Common myeloid progenitor, CD34-positive (primary cell): Measurements from ENCODE around the gene BCOR.

ENCODE experiments used
- CTCF ChIA-PET: fragments of 350-600 bp; sonication (Branson Sonifier 250); formaldehyde crosslinking; loops from one replicate; lab custom pipeline; 2021; ENCODE audit warnings: antibody characterized with exemption; lab: Charles Lee
- POLR2A ChIA-PET: fragments of 350-600 bp; sonication (Branson Sonifier 250); formaldehyde crosslinking; loops from one replicate; lab custom pipeline; 2021; ENCODE audit warnings: antibody characterized with exemption; lab: Charles Lee
- DNase-seq, 3 donors: peaks; one replicate each; pipeline versions ENCODE4 v3.0.0 to v3.0.0-alpha.2; 2013
- H3K27ac ChIP-seq, 2 experiments: 1 replicate in 1 of 2; 2 replicates in 1 of 2; pipeline ENCODE4 v1.7.0; 2013; ENCODE audit warnings: inconsistent platforms in 2 of 2, low read length in 2 of 2, mild to moderate bottlenecking in 2 of 2, low read depth in 1 of 2, moderate library complexity in 1 of 2; ENCODE audit not compliant: severe bottlenecking in 2 of 2, insufficient read depth in 1 of 2, poor library complexity in 1 of 2
- H3K27me3 ChIP-seq, 5 experiments: replicated peaks in 2 of 5; 1 replicate in 3 of 5; 2 replicates in 2 of 5; pipeline versions ENCODE4 v1.6.1 to v1.7.0; 2013; ENCODE audit warnings: low read length in 4 of 5, mild to moderate bottlenecking in 2 of 5, moderate library complexity in 2 of 5, inconsistent platforms in 1 of 5; ENCODE audit not compliant: insufficient read depth in 5 of 5, control insufficient read depth in 4 of 5
- H3K36me3 ChIP-seq, 4 experiments: 1 replicate in 2 of 4; 2 replicates in 2 of 4; pipeline versions ENCODE4 v1.6.1 to v1.7.0; 2013; ENCODE audit warnings: low read length in 3 of 4, control low read depth in 1 of 4, mild to moderate bottlenecking in 1 of 4; ENCODE audit not compliant: control insufficient read depth in 4 of 4, insufficient read depth in 4 of 4
- H3K4me1 ChIP-seq, 4 experiments: 1 replicate in 3 of 4; 2 replicates in 1 of 4; pipeline versions ENCODE4 v1.6.1 to v1.7.1; 2013; ENCODE audit warnings: low read length in 3 of 4, mild to moderate bottlenecking in 3 of 4, control low read depth in 1 of 4, inconsistent platforms in 1 of 4, moderate library complexity in 1 of 4; ENCODE audit not compliant: control insufficient read depth in 4 of 4, insufficient read depth in 4 of 4; ENCODE audit errors: control extremely low read depth in 1 of 4
- H3K4me3 ChIP-seq, 7 experiments: 1 replicate in 4 of 7; 2 replicates in 3 of 7; pipeline versions ENCODE4 v1.5.1 to v1.7.0; 2013; ENCODE audit warnings: mild to moderate bottlenecking in 7 of 7, low read length in 6 of 7, moderate library complexity in 6 of 7, inconsistent platforms in 2 of 7, low read depth in 2 of 7, control low read depth in 1 of 7; ENCODE audit not compliant: insufficient read depth in 4 of 7, control insufficient read depth in 1 of 7; ENCODE audit errors: extremely low read depth in 1 of 7
- H3K9me3 ChIP-seq, 5 experiments: 1 replicate in 4 of 5; 2 replicates in 1 of 5; pipeline versions ENCODE4 v1.6.1 to v1.7.1; 2013; ENCODE audit warnings: low read length in 4 of 5, mild to moderate bottlenecking in 2 of 5, inconsistent platforms in 1 of 5, low read depth in 1 of 5, moderate library complexity in 1 of 5; ENCODE audit not compliant: control insufficient read depth in 4 of 5, insufficient read depth in 2 of 5; ENCODE audit errors: control extremely low read depth in 1 of 5
- whole genome bisulfite sequencing: methylation state at CpG from one replicate; pipeline ENCODE4 v1.1.5; 2013; ENCODE audit not compliant: insufficient coverage; 5-methylcytosine and 5-hydroxymethylcytosine counted together

Gene BCOR

GRCh38 chrX:40117715-40118285 is 20.0 kb upstream of the BCOR start:
- Histone ChIP-seq H3K4me1 (peaks cover 0 to 17% (median 11%) of the 10 kb centered on the region in 4 experiments), H3K36me3 (no peaks in the 10 kb centered on the region), H3K4me3 (no peak overlapping the region), H3K27ac (no peak overlapping the region), H3K27me3 (peaks cover 0 to 10% (median 0%) of the 10 kb centered on the region in 5 experiments), H3K9me3 (no peaks in the 10 kb centered on the region)
- ChIA-PET CTCF (no interaction called here), POLR2A (no interaction called here)
- DNase-seq, result no peak
- 83% methylated on average over 3 of the region's 6 CpGs for WGBS

- WGBS, result 93% methylated on average over 7 of the region's 9 CpGs
- Histone ChIP-seq H3K9me3 (no peaks in the 10 kb centered on the region), H3K27ac (no peak overlapping the region), H3K36me3 (no peaks in the 10 kb centered on the region), H3K27me3 (peaks cover 0 to 13% (median 0%) of the 10 kb centered on the region in 5 experiments), H3K4me1 (peaks cover 0 to 23% (median 11%) of the 10 kb centered on the region in 4 experiments), H3K4me3 (no peak overlapping the region)
- DNase-seq, result no peak
- CTCF ChIA-PET, result no interaction called here
- POLR2A ChIA-PET, result no interaction called here
These were observed 19.2 kb upstream of the BCOR start for GRCh38 chrX:40116925-40117324.

- DNase-seq, result no peak
- ChIA-PET CTCF (interaction anchor here (1.6 kb wide), 1 partner anchor 8 kb away, joined by 4 read pairs; no protein-coding TSS in a partner anchor), POLR2A (no interaction called here)
- WGBS, result 60% methylated on average over 1 of the region's 3 CpGs
- Histone ChIP-seq H3K36me3 (no peaks in the 10 kb centered on the region), H3K27ac (no peak overlapping the region), H3K4me1 (peaks cover 6 to 18% (median 11%) of the 10 kb centered on the region in 4 experiments), H3K27me3 (peaks cover 0 to 39% (median 0%) of the 10 kb centered on the region in 5 experiments), H3K9me3 (peaks cover 0 to 5% (median 0%) of the 10 kb centered on the region in 5 experiments), H3K4me3 (no peak overlapping the region)
These were observed 15.2 kb upstream of the BCOR start for GRCh38 chrX:40112996-40113395.

- ChIA-PET CTCF (no interaction called here), POLR2A (no interaction called here)
These were observed 14.1 kb upstream of the BCOR start for GRCh38 chrX:40111868-40112267.

GRCh38 chrX:40109288-40110008 is 11.7 kb upstream of the BCOR start:
- H3K4me3 ChIP-seq, result peak overlapping the region; percentile 46 to 72 (median 61)
- peak overlapping the region in 1 of 2 experiments; percentile 34 for H3K27ac ChIP-seq
- peaks cover 0 to 69% (median 0%) of the 10 kb centered on the region in 5 experiments for H3K27me3 ChIP-seq
- H3K4me1 ChIP-seq, result peaks cover 6 to 43% (median 36%) of the 10 kb centered on the region in 4 experiments
- WGBS, result 6% methylated on average over 69 of the region's 84 CpGs
- DNase-seq, result peak in 1 of 3 donors; percentile 33
- CTCF ChIA-PET, result interaction anchor here (0.9 kb wide), 1 partner anchor 57 kb away, joined by 4 read pairs; no protein-coding TSS in a partner anchor
- H3K9me3 ChIP-seq, result peaks cover 0 to 16% (median 0%) of the 10 kb centered on the region in 5 experiments
- H3K36me3 ChIP-seq, result no peaks in the 10 kb centered on the region
- POLR2A ChIA-PET, result interaction anchor here (1.2 to 3.7 kb wide), 3 partner anchors 12 to 59 kb away, joined by 3 to 17 read pairs (median 9); partner anchors contain the start of gene BCOR

More at GRCh38 chrX:40111868-40112267, 14.1 kb upstream of the BCOR start:
- peaks cover 0 to 47% (median 0%) of the 10 kb centered on the region in 5 experiments for H3K27me3 ChIP-seq
- H3K4me3 ChIP-seq, result no peak overlapping the region
- H3K4me1 ChIP-seq, result peaks cover 6 to 29% (median 22%) of the 10 kb centered on the region in 4 experiments
- WGBS, result 63% methylated on average over 4 of the region's 4 CpGs
- no peak overlapping the region for H3K27ac ChIP-seq
- no peaks in the 10 kb centered on the region for H3K36me3 ChIP-seq
- DNase-seq, result no peak
- peaks cover 0 to 11% (median 0%) of the 10 kb centered on the region in 5 experiments for H3K9me3 ChIP-seq

- Histone ChIP-seq H3K36me3 (no peaks in the 10 kb centered on the region), H3K9me3 (peaks cover 0 to 16% (median 0%) of the 10 kb centered on the region in 5 experiments), H3K4me3 (peak overlapping the region; percentile 46 to 72 (median 61)), H3K4me1 (peaks cover 6 to 43% (median 37%) of the 10 kb centered on the region in 4 experiments), H3K27me3 (peaks cover 0 to 75% (median 0%) of the 10 kb centered on the region in 5 experiments), H3K27ac (peak overlapping the region in 1 of 2 experiments; percentile 49)
- CTCF ChIA-PET, result interaction anchor here (0.6 kb wide), 1 partner anchor 371 kb away, joined by 3 read pairs; no protein-coding TSS in a partner anchor
- 8% methylated on average over 42 of the region's 48 CpGs for WGBS
- POLR2A ChIA-PET, result interaction anchor here (2.4 to 3.7 kb wide), 2 partner anchors 11 to 44 kb away, joined by 9 to 17 read pairs; partner anchors contain the start of gene BCOR
- peak; percentile 64 to 82 (median 80) for DNase-seq
These were observed 11.2 kb upstream of the BCOR start for GRCh38 chrX:40108959-40109287.
